GM12878 (cell line): ENCODE data around the gene PARP16. TPM values are rescaled to one million over a fixed set of nuclear protein-coding genes. Genes with fewer than 3 reads are reported as not detected.

Source experiments
- ATF7 ChIP-seq: fragments of 450-650 bp; IDR thresholded peaks from 2 replicates; pipeline ENCODE4 v1.6.1; 2016; ENCODE audit warnings: low read depth, mild to moderate bottlenecking
- CHD1 ChIP-seq: IDR thresholded peaks from 2 replicates; pipeline ENCODE4 v1.6.1; 2012; ENCODE audit warnings: low read depth, low read length, improper control_type of control experiment
- EGR1 ChIP-seq, 2 experiments: IDR thresholded peaks; 1 replicate in 1 of 2; 2 replicates in 1 of 2; pipeline ENCODE4 v1.6.1; 2011 to 2012; ENCODE audit warnings: low read depth in 2 of 2, low read length in 2 of 2, borderline replicate concordance in 1 of 2, mild to moderate bottlenecking in 1 of 2, moderate library complexity in 1 of 2
- RAD51 ChIP-seq: fragments of 450-650 bp; IDR thresholded peaks from 2 replicates; pipeline ENCODE4 v1.6.1; 2016; ENCODE audit warnings: moderate library complexity, mild to moderate bottlenecking, inconsistent platforms
- RFX5 ChIP-seq: IDR thresholded peaks from 2 replicates; pipeline ENCODE4 v1.6.1; 2011; ENCODE audit warnings: low read depth, low read length, improper control_type of control experiment
- RUNX3 ChIP-seq: IDR thresholded peaks from 2 replicates; pipeline ENCODE4 v1.6.1; 2012; ENCODE audit warnings: low read length, inconsistent platforms
- ZZZ3 ChIP-seq: IDR thresholded peaks from 2 replicates; pipeline ENCODE4 v1.6.1; 2011; ENCODE audit warnings: low read depth; ENCODE audit not compliant: control insufficient read depth, insufficient read length
- polyA plus RNA-seq, 11 experiments: library from polyadenylated mRNA; depleted of rRNA in 4 of 11; unstranded in 6 of 11; stranded (reverse) in 5 of 11; fragments of >200 nt; fragmentation: Nextera tagmentation in 4 of 11; fragmentation: Illumina TruSeq in 1 of 11; extraction: Ambion mirVana in 4 of 11; extraction: Trizol in 1 of 11; gene quantifications; 1 replicate in 1 of 11; 2 replicates in 10 of 11; pipeline versions ENCODE4 v1.2.1 to v1.2.3, GENCODE V29; 2011 to 2016; ENCODE audit warnings: inconsistent platforms in 2 of 11, missing spikeins in 2 of 11, low read depth in 1 of 11
- total RNA-seq, 4 experiments: library from RNA; depleted of rRNA in 3 of 4; stranded (reverse); fragments of >200 nt in 3 of 4; fragmentation: Illumina TruSeq in 1 of 4; extraction: Trizol in 1 of 4; gene quantifications; 2 replicates each; pipeline versions ENCODE4 v1.2.1 to v1.2.3, GENCODE V29; 2013 to 2021
- TF ChIP-seq, protein P1 (sequence below): fragments of 150-350 bp; IDR thresholded peaks from 2 replicates; pipeline ENCODE4 v1.6.1; 2014; ENCODE audit warnings: mild to moderate bottlenecking, low read depth, low read length
- TF ChIP-seq, protein P2 (sequence below): fragments of 450-650 bp; IDR thresholded peaks from 2 replicates; pipeline ENCODE4 v1.6.1; 2017; ENCODE audit warnings: low read depth, mild to moderate bottlenecking, moderate library complexity

The PARP16 gene
- total and polyA plus RNA-seq, 10 of the 15 experiments (the other 5 are each of a cell fraction or from before 2014, with no cell fraction given): 4.9 to 15.7 (median 9.9) TPM

DNA sequence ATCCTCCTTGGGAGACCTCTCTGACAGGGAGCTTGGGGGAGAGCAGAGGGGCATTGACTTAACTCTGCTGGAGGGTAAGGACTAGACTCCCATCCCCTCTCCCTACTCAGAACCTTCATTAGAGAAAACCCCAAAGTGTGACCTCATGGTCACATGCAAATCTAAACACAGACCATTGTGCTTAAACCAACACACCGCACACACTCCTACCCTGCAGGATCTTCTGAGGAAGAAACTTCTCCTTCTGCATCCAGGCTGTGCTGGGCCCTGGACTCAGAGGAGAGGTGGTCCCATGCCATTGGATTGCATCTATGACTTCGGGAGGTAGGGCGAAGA, 805 bp upstream of the PARP16 start (continued):
- peak; percentile 48; the same call in 1 of the 2 replicates for TF ChIP-seq RUNX3
- TF ChIP-seq ZZZ3: no peak
- TF ChIP-seq RFX5: no peak
- TF ChIP-seq, protein P1, sequence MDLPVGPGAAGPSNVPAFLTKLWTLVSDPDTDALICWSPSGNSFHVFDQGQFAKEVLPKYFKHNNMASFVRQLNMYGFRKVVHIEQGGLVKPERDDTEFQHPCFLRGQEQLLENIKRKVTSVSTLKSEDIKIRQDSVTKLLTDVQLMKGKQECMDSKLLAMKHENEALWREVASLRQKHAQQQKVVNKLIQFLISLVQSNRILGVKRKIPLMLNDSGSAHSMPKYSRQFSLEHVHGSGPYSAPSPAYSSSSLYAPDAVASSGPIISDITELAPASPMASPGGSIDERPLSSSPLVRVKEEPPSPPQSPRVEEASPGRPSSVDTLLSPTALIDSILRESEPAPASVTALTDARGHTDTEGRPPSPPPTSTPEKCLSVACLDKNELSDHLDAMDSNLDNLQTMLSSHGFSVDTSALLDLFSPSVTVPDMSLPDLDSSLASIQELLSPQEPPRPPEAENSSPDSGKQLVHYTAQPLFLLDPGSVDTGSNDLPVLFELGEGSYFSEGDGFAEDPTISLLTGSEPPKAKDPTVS: no peak
- no peak for TF ChIP-seq EGR1 (IDR thresholded peaks at IDR 0.05; ENCODE audit: borderline replicate concordance in 1 of 2, low read depth in 2 of 2, low read length in 2 of 2)
- TF ChIP-seq CHD1: no peak
- TF ChIP-seq ATF7: peak; percentile 62
- TF ChIP-seq RAD51: peak; percentile 24; the same call in 1 of the 2 replicates
- TF ChIP-seq, protein P2, sequence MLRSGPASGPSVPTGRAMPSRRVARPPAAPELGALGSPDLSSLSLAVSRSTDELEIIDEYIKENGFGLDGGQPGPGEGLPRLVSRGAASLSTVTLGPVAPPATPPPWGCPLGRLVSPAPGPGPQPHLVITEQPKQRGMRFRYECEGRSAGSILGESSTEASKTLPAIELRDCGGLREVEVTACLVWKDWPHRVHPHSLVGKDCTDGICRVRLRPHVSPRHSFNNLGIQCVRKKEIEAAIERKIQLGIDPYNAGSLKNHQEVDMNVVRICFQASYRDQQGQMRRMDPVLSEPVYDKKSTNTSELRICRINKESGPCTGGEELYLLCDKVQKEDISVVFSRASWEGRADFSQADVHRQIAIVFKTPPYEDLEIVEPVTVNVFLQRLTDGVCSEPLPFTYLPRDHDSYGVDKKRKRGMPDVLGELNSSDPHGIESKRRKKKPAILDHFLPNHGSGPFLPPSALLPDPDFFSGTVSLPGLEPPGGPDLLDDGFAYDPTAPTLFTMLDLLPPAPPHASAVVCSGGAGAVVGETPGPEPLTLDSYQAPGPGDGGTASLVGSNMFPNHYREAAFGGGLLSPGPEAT: peak; percentile 32; the same call in 1 of the 2 replicates
